GM19193 (cell line): ENCODE data around the gene MATN1.
A peak's percentile ranks its signal among the peaks of the same experiment; 100 is the strongest.

Source experiments
- POLR2A ChIP-seq: IDR thresholded peaks from 4 replicates; pipeline ENCODE4 v1.6.1; 2011; ENCODE audit not compliant: insufficient read depth, insufficient read length; ENCODE audit errors: extremely low read depth

Gene MATN1

DNA sequence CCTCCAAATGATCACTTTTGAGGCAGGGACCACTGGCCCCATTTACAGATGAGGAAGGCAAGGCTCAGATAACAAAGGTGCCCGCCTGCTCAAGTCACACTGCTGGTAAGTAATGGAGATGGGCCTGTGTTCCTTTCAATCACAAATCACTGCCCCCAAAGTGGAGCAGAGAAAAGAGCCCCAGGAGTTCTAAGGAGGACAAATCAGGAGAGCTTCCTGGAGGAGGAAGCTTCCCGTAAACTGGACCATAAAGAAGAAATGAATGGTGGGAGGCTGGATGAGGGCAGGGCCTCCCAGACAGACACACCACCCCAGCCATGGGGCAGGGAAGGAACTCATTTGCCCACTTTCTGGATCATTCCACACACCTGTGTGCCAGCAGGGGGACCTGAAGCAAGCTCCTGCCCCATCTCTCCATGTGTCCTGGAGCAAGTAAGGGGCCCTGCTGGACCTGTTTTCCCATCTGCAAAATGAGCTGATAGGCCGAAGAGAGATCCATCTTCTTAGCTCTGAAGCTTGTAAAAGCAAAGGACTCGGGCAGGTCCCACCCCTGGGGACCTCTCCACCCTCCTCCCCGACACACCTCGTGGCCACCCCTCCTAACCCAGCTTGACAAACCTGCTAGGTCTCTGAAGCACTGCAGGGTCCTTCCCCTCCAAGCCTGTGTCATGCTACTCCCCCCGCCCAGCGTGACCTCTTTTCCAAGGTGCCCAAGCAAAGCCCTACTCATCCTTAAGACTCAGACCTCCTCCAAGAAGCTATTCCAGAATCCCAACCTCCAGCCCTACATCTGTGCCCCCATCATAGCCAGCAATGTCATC lies 28.7 kb upstream of the MATN1 start:
- TF ChIP-seq POLR2A: peak; percentile 45

DNA sequence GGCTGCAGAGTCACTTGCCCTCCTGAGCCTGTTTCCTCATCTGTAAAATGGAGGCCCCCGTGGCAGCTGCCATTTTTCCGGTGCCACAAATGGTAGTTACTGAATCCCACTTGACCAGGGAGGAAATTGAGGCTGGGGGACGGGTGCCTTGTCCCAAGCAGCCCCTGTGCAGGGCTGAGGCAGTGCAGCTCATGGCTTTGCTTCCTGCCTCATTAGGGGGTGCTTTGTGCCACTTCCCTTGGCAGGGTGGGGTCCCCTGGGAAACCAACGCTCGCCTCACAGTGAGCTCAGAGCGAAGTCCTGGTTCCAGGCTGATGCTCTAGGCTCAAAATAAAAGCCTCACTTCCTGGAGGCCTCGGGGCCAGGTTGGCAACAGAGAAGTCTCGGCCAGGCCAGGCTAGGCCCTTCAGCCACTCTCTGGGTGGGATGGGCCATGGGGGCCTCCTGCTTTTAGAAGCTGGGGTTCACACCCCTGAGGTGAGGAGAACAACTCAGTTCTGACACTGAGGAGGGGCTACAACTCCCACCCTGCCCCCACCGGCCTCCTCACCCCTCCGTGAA lies 27.4 kb upstream of the MATN1 start:
- TF ChIP-seq POLR2A: no peak

DNA sequence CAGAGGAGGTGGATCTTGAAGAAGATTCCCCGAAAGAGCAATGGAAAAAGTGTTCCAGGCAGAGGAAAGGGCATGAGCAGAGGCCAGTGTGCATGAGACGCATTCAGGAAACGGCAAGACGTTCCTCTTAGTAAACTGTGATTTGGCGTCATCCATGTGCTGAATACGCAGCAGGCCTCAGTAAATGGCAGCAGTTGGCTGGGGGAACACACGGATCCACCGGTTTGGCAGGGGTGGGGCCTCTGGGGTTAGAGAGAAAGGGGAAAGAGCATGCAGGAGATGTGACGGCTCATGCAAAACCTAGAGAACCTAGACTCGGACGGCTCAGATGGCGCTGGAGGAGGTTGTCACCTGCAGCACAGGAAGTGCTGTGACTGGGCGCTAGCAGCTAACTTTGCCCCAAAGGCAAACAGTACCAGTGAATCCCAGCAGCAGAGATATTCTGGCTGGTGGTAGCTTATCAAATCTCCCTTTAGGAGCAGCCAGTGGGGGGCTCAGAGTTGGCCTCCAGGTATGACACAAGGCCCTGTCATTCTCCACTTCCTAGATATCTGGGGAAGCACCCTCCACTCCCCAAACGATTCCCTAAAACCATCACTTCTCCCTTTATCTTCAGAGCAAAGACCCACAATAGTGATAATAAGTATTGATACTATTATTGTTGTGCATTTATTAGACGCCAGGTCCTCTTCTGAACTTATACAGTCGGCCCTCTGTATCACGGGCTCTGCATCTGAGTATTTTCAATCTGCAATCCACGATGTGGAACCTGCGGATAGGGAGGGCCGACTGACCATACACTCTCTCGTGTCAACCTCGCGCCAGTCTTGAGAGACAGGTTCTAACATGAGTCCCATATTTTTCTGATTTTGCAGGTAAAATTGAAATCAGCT lies 26.6 kb upstream of the MATN1 start:
- peak; percentile 55 for TF ChIP-seq POLR2A

DNA sequence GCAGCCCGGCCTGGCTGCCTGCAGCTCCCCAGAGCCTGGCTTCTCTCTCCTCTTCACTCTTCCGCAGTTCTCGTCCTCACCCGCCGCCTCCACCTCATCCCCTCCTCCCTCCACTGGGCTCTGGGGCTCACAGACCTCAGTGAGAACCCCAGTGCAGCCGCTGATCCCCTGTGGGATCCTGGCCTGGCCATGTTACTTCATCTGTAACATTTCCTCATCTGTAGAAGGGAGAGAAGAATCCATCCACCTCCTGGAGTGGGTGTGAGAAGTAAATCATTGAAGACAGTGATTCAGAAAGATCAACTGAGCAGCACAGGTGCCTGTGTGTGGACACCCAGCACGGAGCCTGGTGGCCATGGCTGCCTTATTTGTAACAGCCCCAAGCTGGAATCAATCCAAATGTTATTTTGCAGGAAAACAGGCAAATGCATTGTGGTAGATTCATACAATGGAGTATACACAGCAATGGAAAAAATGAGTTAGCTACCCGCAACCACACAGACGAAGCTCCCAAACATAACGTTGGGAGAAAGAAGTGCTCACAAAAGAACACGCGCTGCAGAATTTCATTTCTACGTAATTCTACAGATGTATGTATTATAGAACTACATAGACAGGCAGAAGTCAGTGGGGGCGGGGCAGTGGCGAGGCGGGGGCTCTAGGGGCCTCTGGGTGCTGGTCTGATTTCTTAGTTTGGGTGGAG lies 25.5 kb upstream of the MATN1 start:
- peak; percentile 9 for TF ChIP-seq POLR2A

DNA sequence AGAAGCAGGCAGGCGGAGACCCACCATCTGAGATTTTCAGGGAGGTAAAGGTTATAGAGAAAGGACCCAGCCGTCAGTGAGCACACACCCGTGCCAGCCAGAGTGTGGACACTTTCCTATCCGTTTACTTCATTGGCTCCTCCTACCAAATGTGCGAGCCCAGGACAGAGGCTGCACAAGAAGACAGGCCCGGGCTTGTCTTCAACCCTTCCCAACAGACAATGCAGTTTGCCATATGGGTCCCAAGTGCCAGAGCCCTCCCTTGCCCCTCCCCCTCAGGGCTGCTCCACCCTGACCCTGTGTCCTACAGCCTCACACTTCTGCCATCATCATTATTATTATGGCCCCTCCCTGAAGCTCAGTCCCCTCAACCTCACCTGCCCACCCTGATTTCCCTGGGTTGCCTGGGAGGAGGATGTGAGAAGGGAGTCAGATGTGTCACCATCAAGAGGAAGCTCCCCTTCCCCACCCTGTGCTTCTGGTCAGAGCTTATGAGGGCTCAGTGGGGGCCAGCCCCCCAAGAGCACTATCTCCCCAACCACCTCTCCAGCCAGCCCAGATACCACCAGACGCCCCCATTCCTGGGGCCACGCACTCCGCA lies 24.8 kb upstream of the MATN1 start:
- peak; percentile 51 for TF ChIP-seq POLR2A

DNA sequence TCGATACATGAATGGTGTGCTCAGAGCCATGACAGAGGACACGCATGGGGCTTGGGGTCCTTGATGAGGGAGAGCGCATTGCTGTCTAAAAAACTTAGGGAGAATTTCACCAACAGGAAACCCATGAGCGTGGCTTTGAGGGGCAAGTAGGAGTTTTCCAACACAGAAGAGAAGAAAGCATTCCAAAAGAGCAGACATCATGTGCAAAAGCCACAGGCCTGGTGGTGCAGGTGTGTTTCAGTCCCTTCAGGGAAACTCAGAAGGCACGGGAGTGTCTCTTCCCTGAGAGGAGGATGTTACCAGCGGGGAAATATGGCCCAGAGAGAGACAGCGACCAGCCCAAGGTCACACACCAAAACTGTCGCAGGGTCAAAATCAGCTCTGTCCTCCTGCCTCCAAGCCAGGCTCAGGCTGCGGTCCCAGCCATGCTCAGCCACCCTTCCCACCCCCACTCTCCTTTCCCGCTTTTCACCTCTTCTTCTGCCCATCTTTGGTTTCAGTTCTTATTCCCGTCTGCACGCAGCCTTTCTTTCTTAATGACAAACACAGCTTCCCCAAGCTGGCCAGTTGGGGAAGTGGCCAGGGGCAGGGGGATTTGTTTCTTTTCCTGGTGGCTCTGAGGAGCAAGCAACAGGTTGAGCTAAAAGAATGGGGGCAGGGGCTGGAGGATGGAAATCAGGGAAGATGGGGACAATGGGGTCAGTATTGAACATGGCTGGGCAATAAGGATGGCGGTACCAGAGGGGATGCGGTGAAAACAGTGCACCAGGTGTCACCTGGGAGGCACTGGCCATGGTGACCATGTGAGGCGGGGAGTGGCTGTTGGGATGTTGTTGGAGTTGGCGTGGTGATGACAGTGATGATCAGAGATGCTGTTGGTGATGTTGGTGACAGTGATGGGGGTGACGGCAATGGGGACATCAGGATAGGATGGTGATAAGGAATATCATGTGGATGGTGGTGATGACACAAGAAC lies 23.9 kb upstream of the MATN1 start:
- peak; percentile 42 for TF ChIP-seq POLR2A

DNA sequence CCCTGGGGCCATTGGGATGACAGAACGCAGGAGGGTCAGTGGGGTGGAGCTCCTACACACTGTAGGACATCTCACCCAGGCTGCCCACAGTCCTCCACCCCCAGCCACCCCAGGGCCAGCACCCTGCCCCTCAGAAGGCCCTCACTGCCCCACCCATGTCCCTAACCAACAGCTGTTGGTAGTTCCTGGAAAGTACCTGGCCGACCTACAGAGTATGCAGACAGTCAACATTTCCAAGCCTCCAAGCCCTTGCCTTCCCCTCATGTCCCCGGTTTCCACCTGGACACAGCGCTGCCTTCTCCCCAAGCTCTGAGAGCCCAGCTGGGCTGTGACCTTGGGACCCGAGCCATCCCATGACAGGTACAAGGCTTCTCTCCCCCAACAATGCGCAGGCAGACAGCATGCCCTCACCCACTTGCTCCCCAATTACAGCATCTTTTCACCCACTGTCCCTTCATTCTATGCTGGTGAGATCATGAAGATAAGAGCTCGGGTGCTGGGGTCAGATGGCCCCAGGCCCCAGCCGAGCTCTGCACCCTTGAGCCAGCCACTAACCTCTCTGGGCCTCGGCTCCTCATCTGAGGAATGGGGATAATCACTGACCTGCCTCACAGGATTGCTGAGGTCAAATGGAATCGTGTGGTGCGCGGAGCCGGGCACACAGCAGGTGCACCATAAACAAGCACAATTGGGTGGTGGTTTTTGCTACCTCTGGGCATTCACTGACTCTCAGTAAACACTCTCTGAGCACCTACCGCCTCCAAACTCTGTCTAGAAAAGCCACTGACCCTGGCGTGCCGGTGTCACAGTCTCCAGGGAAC lies 23.0 kb upstream of the MATN1 start:
- no peak for TF ChIP-seq POLR2A

DNA sequence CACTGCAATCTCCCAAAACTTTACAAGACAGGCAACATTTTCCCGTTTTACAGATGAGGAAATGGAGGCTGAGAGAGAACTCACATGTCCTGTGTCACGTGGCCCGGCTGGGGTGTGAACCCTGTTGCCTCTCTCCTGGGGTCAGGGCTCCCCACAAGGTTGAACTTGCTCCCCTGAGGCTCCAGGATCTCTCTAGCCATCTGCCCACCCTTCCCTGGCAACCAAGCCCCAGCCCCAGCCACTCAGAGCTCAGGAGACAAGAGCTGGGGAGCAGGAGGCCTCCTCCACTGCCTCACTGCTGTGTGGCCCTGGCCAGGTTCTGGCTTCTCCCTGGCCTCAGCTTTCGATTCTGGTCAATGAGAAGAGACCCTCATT lies 22.4 kb upstream of the MATN1 start:
- TF ChIP-seq POLR2A: peak; percentile 33

DNA sequence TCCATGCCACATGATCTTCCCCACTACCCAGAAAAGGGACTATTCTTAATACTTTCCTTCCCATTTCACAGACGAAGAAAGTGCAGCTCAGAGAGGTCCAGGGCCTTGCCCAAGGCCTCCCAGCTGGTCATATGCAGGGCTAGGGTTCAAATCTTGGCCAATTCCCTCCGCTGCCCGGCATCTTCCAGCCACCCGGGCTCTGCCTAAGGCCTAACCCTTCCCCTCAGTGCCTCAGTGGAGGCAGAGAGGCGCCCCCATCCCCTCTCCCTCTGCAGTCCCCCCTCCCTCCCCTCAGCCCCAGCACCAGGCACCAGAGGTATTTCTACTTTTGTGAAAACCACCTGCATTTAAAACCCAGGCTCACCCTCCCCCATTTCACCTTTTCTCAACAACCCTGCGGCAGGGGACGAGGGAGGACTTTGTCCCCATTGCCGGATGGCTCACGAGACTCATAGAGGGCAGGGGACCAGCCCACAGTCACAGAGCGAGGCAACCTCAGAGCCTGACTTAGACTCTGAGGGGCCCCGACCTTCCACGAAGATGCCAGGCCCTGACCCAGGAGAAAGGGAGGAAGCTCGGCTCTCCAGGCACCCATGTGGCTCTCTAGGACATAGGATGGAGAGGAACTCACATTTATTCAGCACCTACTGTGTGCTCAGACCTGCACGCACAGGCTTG lies 21.9 kb upstream of the MATN1 start:
- TF ChIP-seq POLR2A: peak; percentile 45

DNA sequence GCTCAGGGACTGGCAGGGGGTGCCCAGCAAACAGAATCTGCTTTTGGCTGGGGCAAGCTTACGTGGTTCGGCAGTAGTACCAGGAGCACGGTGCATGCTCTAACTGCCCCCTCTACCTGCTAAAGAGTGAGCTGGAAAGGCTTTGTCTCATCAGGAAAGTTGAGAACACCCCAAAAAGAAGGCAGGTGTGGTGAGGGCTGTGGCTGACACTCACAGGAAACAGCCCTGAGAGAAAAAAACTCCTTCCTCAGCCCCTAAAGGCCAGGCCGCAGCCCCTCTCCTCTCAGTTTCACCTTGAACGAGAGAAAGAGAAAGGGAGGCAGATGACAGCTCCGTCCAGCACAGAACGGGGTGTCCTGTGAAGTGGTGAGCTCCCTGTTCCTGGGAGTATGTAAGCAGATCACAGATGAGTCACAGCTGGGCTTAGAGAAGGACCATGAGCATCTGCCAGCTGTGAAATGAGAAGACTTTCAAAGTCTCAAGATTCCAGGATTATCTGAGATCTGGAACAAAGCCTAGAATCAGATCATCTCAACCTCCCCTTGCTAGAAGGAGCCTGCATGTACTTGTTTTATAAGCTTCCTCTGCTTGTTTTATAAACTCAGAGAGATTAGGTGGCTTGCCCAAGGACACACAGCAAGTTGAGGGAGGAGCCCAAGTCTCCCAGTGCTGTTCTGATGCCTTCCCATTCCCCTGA lies 20.8 kb upstream of the MATN1 start:
- peak; percentile 61 for TF ChIP-seq POLR2A

DNA sequence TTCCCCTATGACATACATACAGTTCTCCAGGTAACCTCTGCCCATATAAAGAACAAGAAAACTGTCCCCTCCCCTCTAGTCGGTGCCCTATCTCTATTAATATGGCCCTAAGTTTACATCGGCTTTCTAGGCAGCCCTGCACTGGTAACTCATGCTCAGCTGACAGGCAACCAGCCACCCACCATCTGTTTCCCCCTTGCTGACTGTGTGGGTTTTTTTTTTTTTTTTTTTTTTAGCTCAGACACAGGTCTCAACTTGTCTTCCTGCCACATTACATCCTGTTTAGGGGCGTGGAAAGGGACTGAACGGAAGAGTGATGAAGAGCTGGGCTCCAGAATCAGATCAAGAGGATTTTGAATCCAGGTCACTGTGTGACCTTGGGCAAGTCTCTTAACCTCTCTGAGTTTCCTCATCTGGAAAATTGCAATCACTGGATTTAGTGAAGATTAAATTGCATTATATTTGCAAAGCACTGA lies 20.2 kb upstream of the MATN1 start:
- no peak for TF ChIP-seq POLR2A
